Measurements from ENCODE around the gene IL3RA. TPM values are rescaled to one million over a fixed set of nuclear protein-coding genes. Genes with fewer than 3 reads are reported as not detected.
A peak's percentile ranks its signal among the peaks of the same experiment; 100 is the strongest.

IL3RA gene
- total RNA-seq (1 to 10 TPM; 4.6 to 5.5 TPM), polyA plus RNA-seq (ENCODE audit: insufficient read depth, low read depth, low replicate concordance) (3.4 TPM)
- long read RNA-seq, donor 1, partial matches to known transcripts, result 1,125 of 1,153 reads
- long read RNA-seq, donor 1, other reads (novel, unspliced or antisense), result 28 of 1,153 reads
- long read RNA-seq, donor 2, partial matches to known transcripts, result 559 of 572 reads
- long read RNA-seq, donor 2, other reads (novel, unspliced or antisense), result 12 of 572 reads

GRCh38 chrX:1336331-1336943 is at the start of gene IL3RA:
Gene IL3RA, plus strand, starts transcription at chrX:1336785. Its CDS starts 4,981 bp downstream, at chrX:1341766.
- Histone ChIP-seq H3K9me3 (no peaks in the 10 kb centered on the region), H3K36me3 (ENCODE audit: low read depth, missing control alignments) (no peaks in the 10 kb centered on the region), H3K4me1 (peaks cover 5% of the 10 kb centered on the region), H3K27ac (peak within 1 kb of the TSS; percentile 56 to 78), H3K4me3 (peak within 1 kb of the TSS; percentile 40 to 47), H3K27me3 (no peaks in the 10 kb centered on the region)
- DNase-seq, result peak; percentile 65
- 20 to 21% methylated on average over 13 to 14 of the region's 14 CpGs for WGBS, 2 donors
- intact Hi-C loops (cut with DNase I; ENCODE audit: low total_unique reads), result no loop called here
- TF ChIP-seq, protein P1, sequence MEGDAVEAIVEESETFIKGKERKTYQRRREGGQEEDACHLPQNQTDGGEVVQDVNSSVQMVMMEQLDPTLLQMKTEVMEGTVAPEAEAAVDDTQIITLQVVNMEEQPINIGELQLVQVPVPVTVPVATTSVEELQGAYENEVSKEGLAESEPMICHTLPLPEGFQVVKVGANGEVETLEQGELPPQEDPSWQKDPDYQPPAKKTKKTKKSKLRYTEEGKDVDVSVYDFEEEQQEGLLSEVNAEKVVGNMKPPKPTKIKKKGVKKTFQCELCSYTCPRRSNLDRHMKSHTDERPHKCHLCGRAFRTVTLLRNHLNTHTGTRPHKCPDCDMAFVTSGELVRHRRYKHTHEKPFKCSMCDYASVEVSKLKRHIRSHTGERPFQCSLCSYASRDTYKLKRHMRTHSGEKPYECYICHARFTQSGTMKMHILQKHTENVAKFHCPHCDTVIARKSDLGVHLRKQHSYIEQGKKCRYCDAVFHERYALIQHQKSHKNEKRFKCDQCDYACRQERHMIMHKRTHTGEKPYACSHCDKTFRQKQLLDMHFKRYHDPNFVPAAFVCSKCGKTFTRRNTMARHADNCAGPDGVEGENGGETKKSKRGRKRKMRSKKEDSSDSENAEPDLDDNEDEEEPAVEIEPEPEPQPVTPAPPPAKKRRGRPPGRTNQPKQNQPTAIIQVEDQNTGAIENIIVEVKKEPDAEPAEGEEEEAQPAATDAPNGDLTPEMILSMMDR (IDR thresholded peaks at IDR 0.05), result no peak
- no peak for TF ChIP-seq POLR2A (IDR thresholded peaks at IDR 0.05)

DNA sequence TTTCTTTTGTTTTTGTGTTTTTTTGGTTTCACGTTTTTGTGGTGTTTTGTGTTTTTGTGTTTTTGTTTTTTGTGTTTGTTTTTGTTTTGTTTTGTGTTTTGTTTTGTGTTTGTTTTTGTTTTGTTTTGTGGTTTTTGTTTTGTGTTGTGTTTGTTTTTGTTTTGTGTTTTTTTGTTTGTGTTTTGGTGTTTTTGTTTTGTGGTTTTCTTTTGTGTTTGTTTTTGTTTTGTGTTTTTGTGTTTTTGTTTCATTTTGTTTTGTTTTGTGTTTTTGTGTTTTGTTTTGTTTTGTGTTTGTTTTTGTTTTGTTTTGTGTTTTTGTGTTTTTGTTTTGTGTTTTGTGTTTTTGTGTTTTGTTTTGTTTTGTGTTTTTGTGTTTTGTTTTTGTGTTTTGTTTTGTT is 47.0 kb upstream of the IL3RA start:
- Histone ChIP-seq H3K27me3 (no peaks in the 10 kb centered on the region), H3K4me1 (no peaks in the 10 kb centered on the region), H3K9me3 (no peaks in the 10 kb centered on the region), H3K4me3 (no peak overlapping the region), H3K36me3 (ENCODE audit: low read depth, missing control alignments) (no peaks in the 10 kb centered on the region), H3K27ac (no peak overlapping the region)
- TF ChIP-seq POLR2A (IDR thresholded peaks at IDR 0.05), result no peak
- TF ChIP-seq, protein P1 (IDR thresholded peaks at IDR 0.05), result no peak
- intact Hi-C loops (cut with DNase I; ENCODE audit: low total_unique reads), result no loop called here
- 86 to 89% methylated on average over 1 of the region's 1 CpG for WGBS, 2 donors
- no peak for DNase-seq

GRCh38 chrX:1291110-1291740 is 45.4 kb upstream of the IL3RA start:
- no peaks in the 10 kb centered on the region for H3K9me3 ChIP-seq
- TF ChIP-seq, protein P1 (IDR thresholded peaks at IDR 0.05), result no peak
- TF ChIP-seq POLR2A (IDR thresholded peaks at IDR 0.05), result no peak
- WGBS, 2 donors, result 83 to 91% methylated on average over 9 of the region's 9 CpGs
- no peaks in the 10 kb centered on the region for H3K4me1 ChIP-seq
- intact Hi-C loops (cut with DNase I; ENCODE audit: low total_unique reads), result no loop called here
- no peak overlapping the region for H3K27ac ChIP-seq
- no peak overlapping the region for H3K4me3 ChIP-seq
- H3K27me3 ChIP-seq, result no peaks in the 10 kb centered on the region
- no peak for DNase-seq
- H3K36me3 ChIP-seq (ENCODE audit: low read depth, missing control alignments), result no peaks in the 10 kb centered on the region

DNA sequence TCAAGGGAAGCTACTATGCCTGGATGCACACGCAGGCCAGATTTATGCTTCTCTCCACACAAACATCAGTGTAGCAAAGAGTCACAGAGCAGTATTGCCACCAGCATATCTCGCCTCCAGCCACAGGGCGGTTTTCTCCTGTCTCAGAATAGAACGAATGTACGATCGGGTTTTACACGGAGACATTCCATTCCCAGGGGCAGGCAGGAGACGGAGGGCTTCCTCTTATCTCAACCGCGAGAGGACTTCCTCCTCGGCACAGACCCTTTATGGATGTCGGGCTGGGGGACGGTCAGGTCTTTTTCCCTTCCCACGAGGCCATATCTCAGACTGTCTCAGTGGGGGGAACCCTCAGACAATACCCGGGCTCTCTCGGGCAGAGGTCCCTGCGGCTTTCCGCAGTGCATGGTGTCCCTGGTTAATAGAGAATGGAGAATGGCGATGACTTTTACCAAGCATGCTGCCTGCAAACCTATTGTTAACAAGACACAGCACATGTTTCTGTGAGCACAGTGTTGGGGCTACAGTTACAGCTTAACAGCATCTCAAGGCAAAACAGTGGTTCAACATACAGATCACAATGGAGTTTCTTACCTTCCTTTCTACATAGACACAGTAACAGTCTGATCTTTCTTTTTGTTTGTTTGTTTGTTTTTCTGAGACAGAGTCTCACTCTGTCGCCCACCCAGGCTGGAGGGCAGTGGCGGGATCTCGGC is 43.9 kb upstream of the IL3RA start:
- TF ChIP-seq, protein P1 (IDR thresholded peaks at IDR 0.05), result no peak
- no peak for TF ChIP-seq POLR2A (IDR thresholded peaks at IDR 0.05)
- no peaks in the 10 kb centered on the region for H3K36me3 ChIP-seq (ENCODE audit: low read depth, missing control alignments)
- H3K27ac ChIP-seq, result no peak overlapping the region
- WGBS, 2 donors, result 40 to 55% methylated on average over 21 to 22 of the region's 22 CpGs
- no peak for DNase-seq
- no peak overlapping the region for H3K4me3 ChIP-seq
- no peaks in the 10 kb centered on the region for H3K4me1 ChIP-seq
- H3K9me3 ChIP-seq, result no peaks in the 10 kb centered on the region
- H3K27me3 ChIP-seq, result no peaks in the 10 kb centered on the region
- intact Hi-C loops (cut with DNase I; ENCODE audit: low total_unique reads), result no loop called here
